ENCODE results near the gene EPHB3. TPM values are rescaled to one million over a fixed set of nuclear protein-coding genes. Genes with fewer than 3 reads are reported as not detected.

Gene EPHB3
- total and polyA plus RNA-seq, 2 of the 4 experiments (the other 2 are of a cell fraction) = 0.72 to 2.9 TPM

GRCh38 chr3:184616436-184616835 is 54.9 kb downstream of the EPHB3 start:
- intact Hi-C loops (cut with micrococcal nuclease) = no loop called here
- ChIA-PET POLR2A (ENCODE audit: unreplicated experiment) (no interaction called here), CTCF (no interaction called here)
- Histone ChIP-seq H2AFZ (replicated peaks; ENCODE audit: low read length, poor library complexity) (no peak overlapping the region), H4K20me1 (ENCODE audit: insufficient read depth, low read length) (no peaks in the 10 kb centered on the region), H2BK5ac (ENCODE audit: low read depth, low read length, poor library complexity, severe bottlenecking) (no peak overlapping the region), H3K9me1 (ENCODE audit: insufficient read depth, low read length) (no peaks in the 10 kb centered on the region), H3K9ac (ENCODE audit: low read depth, low read length) (no peak overlapping the region), H3K4me3 (ENCODE audit: insufficient read depth, low read depth, low read length) (no peak overlapping the region), H3K4me1 (ENCODE audit: control insufficient read depth, insufficient read depth, low read length) (peaks cover 4% of the 10 kb centered on the region; the same call in 1 of the 2 replicates), H2BK15ac (ENCODE audit: low read depth, low read length) (no peak overlapping the region), H3K9me3 (ENCODE audit: control insufficient read depth, insufficient read depth, low read length) (no peaks in the 10 kb centered on the region), H3K36me3 (ENCODE audit: control insufficient read depth, insufficient read depth, low read length) (no peaks in the 10 kb centered on the region), H4K91ac (ENCODE audit: insufficient read depth, low read depth, low read length) (no peak overlapping the region), H3K27me3 (ENCODE audit: control insufficient read depth, insufficient read depth, low read length) (peaks cover 29% of the 10 kb centered on the region), H3K14ac (replicated peaks; ENCODE audit: low read depth, low read length) (no peak overlapping the region), H3K18ac (ENCODE audit: low read depth, low read length) (no peak overlapping the region), H3K23ac (ENCODE audit: low read depth, low read length) (no peak overlapping the region), H2BK120ac (ENCODE audit: low read depth, low read length) (no peak overlapping the region), H2BK20ac (ENCODE audit: low read depth, low read length) (no peak overlapping the region), H2AK5ac (ENCODE audit: low read depth, low read length) (no peak overlapping the region), H4K8ac (ENCODE audit: low read depth in 2 of 2, low read length in 2 of 2) (no peak overlapping the region), H3K27ac (ENCODE audit: insufficient read depth, low read length) (no peak overlapping the region), H4K5ac (ENCODE audit: low read depth, low read length) (no peak overlapping the region), H3K56ac (ENCODE audit: extremely low read depth, insufficient read depth, low read length) (no peak overlapping the region), H3K4me2 (ENCODE audit: low read depth, low read length) (no peak overlapping the region), H3K79me1 (ENCODE audit: low read depth in 1 of 2, low read length in 2 of 2) (no peaks in the 10 kb centered on the region), H2AK9ac (replicated peaks; ENCODE audit: low read depth, low read length, poor library complexity) (no peak overlapping the region), H3K4ac (ENCODE audit: low read depth, low read length) (no peak overlapping the region)
- in situ Hi-C loops (cut with MboI; ENCODE audit: low sequenced_read_pairs) = no loop called here
- no CpG with 5 or more reads among the region's 5 CpGs for WGBS, 2 experiments (ENCODE audit: extremely low coverage in 2 of 2, insufficient read length in 1 of 2)
- DNase-seq = no peak
- peak; percentile 37; the same call in 1 of the 2 replicates for ATAC-seq (ENCODE audit: low read depth)
- dilution Hi-C loops (cut with HindIII; ENCODE audit: low sequenced_read_pairs, unreplicated experiment) = no loop called here
- no TSS peak for BruUV-seq (replicated peaks)
- TF ChIP-seq MXI1 (IDR thresholded peaks at IDR 0.05; ENCODE audit: borderline replicate concordance, low read depth, low read length) (no peak), SMC3 (IDR thresholded peaks at IDR 0.05; ENCODE audit: low read depth, low read length) (no peak), RCOR1 (IDR thresholded peaks at IDR 0.05; ENCODE audit: insufficient replicate concordance, low read length) (no peak), FOS (IDR thresholded peaks at IDR 0.05; ENCODE audit: low read depth, low read length) (no peak), NFE2L2 (IDR thresholded peaks at IDR 0.05; ENCODE audit: low read depth, low read length) (no peak), POLR2A (IDR thresholded peaks at IDR 0.05; ENCODE audit: low read depth, low read length) (no peak), CEBPB (IDR thresholded peaks at IDR 0.05; ENCODE audit: low read depth, low read length) (no peak), RAD21 (IDR thresholded peaks at IDR 0.05; ENCODE audit: low read length) (no peak), RFX5 (IDR thresholded peaks at IDR 0.05; ENCODE audit: low read depth, low read length) (no peak), USF2 (IDR thresholded peaks at IDR 0.05; ENCODE audit: low read depth, low read length) (no peak), CHD1 (IDR thresholded peaks at IDR 0.05; ENCODE audit: low read depth, low read length) (no peak), MAZ (IDR thresholded peaks at IDR 0.05; ENCODE audit: borderline replicate concordance, low read depth, low read length) (no peak)
- TF ChIP-seq, protein P1, sequence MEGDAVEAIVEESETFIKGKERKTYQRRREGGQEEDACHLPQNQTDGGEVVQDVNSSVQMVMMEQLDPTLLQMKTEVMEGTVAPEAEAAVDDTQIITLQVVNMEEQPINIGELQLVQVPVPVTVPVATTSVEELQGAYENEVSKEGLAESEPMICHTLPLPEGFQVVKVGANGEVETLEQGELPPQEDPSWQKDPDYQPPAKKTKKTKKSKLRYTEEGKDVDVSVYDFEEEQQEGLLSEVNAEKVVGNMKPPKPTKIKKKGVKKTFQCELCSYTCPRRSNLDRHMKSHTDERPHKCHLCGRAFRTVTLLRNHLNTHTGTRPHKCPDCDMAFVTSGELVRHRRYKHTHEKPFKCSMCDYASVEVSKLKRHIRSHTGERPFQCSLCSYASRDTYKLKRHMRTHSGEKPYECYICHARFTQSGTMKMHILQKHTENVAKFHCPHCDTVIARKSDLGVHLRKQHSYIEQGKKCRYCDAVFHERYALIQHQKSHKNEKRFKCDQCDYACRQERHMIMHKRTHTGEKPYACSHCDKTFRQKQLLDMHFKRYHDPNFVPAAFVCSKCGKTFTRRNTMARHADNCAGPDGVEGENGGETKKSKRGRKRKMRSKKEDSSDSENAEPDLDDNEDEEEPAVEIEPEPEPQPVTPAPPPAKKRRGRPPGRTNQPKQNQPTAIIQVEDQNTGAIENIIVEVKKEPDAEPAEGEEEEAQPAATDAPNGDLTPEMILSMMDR (conservative IDR thresholded peaks at IDR 0.05; ENCODE audit: low read depth, low read length) = no peak
